Epithelial cell of proximal tubule (primary cell): Measurements from ENCODE around the gene SASH3. TPM values are rescaled to one million over a fixed set of nuclear protein-coding genes. Genes with fewer than 3 reads are reported as not detected.
A peak's percentile ranks its signal among the peaks of the same experiment; 100 is the strongest.

Source experiments
- DNase-seq: peaks from one replicate; pipeline ENCODE4 v3.0.0-alpha.2; 2011; ENCODE audit warnings: low read depth
- H3K4me3 ChIP-seq: 2 replicates; pipeline ENCODE4 v1.5.1; 2011; ENCODE audit warnings: low read depth, mild to moderate bottlenecking, low read length
- total RNA-seq: library from RNA; depleted of rRNA; stranded (reverse); fragments of >200 nt; gene quantifications from 2 replicates; pipeline ENCODE4 v1.2.3, GENCODE V29; 2015
- TF ChIP-seq, protein P1 (sequence below): conservative IDR thresholded peaks from 2 replicates; pipeline ENCODE4 v1.5.1; 2012; ENCODE audit warnings: low read depth, mild to moderate bottlenecking, low read length

Gene SASH3
- total RNA-seq, 1 donor from 2014 or later, result not detected

DNA sequence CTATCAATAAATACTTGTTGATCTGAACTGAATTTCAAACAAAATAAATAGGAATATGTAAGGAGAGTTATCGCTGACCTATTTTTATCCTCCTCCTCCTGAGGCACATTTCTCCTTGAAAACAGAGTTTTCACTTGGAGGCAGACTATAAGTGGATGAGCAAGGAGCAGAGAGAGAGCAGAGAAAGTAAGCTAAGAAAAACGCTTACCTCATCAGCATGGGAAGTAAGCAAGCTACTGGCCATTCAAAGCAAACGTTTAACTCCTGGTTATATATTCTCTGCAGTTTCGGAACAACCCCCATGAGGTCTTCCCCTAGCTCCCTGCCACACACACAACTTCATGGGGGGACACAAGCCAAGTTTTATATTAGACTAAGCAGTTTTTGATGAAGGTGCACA is 50.7 kb downstream of the SASH3 start:
- DNase-seq, result no peak
- TF ChIP-seq, protein P1, sequence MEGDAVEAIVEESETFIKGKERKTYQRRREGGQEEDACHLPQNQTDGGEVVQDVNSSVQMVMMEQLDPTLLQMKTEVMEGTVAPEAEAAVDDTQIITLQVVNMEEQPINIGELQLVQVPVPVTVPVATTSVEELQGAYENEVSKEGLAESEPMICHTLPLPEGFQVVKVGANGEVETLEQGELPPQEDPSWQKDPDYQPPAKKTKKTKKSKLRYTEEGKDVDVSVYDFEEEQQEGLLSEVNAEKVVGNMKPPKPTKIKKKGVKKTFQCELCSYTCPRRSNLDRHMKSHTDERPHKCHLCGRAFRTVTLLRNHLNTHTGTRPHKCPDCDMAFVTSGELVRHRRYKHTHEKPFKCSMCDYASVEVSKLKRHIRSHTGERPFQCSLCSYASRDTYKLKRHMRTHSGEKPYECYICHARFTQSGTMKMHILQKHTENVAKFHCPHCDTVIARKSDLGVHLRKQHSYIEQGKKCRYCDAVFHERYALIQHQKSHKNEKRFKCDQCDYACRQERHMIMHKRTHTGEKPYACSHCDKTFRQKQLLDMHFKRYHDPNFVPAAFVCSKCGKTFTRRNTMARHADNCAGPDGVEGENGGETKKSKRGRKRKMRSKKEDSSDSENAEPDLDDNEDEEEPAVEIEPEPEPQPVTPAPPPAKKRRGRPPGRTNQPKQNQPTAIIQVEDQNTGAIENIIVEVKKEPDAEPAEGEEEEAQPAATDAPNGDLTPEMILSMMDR, result no peak
- no peak overlapping the region for H3K4me3 ChIP-seq

DNA sequence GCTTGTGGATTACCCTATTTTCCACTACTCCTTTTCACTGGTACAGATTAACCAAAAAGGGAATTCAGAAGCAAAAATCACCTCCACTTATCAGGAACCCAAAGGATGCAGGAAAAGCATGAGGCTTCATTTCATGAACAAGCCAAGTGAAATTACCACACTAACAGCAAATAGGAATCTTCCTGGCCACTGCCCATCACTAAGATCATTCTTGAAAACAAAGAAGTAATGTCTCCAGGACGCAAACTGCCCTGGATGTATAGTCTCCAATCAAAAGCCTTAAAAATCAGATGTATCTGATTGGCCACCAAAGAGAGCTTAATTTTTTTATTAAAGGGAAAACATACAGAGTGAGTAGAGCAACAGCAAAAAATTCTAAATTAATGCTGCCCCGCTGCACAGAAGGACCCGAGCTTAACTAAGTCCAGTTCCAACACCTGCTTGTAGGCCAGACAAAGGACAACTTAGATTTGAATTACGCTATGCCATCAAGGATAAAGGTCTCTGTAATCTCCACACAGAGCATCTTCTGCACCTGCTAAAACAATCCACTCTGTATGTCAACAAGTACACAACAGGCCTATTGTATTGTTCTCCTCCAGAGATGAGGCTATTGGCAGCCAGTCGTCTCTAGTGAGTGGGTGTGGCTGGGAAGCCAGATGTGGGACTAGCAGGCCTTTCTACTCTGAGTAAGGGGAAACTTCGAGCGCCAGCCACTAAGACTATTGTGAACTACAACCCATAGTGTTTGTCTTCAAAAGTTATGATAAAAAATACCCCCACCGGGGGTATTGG is 51.5 kb downstream of the SASH3 start:
- TF ChIP-seq, protein P1, result no peak
- no peak overlapping the region for H3K4me3 ChIP-seq
- no peak for DNase-seq

DNA sequence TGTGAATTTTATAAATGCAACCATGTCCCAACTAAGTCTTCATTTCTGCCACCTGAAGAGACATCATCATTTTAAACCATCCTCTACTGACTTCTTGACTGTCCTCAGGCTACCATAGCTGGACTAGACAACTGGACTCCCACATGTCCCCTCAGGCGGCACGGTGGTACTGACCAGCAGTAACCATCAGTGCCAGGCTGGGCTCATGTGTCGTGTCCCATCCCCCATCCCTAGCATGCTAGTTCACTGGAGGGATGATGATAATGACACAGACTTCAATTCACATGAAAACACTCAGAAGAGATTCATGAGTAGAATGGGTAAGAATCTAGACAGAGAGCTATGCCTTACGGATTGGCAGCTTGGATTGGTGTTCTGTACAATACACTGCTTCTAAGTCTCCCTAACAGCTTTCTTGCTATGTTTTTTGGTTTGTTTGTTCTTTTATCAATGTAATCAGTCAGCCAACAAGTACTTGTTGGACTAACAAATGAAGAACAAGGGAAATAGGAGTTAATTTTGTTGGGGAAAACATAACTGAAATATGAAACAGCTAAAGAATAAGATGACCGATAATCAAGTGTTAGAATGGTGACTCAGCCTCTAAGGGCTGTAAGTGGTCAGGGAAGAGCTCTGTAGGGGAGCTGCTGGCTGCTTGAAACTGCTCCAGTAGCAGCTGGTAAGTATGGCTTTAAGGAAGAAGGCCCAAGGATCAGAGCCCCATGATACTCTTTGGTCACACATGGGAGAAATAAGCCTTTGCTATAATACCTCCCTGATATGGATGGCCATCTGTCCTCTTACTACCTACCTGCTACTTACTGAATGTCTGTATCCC is 53.6 kb downstream of the SASH3 start:
- TF ChIP-seq, protein P1, result no peak
- DNase-seq, result no peak
- H3K4me3 ChIP-seq, result no peak overlapping the region

DNA sequence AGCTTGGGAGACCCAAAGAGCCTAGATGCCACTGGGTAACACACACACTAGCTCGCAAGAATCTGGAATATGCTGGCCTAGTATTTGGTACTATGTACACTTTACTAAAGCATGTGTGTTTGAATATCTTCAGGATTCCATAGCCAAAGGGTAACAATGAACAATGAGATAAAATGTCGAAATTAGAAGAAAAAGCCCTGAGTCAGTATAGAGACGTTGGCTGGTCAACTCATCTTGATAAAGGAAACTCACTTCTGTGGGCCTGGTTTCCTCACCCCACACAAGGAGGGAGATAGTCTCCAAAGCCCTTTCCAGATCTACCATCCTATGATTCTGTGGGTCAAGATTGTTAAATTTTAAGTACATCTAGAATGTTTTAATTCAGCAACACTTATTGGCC is 57.1 kb downstream of the SASH3 start:
- TF ChIP-seq, protein P1, result no peak
- DNase-seq, result no peak
- H3K4me3 ChIP-seq, result no peak overlapping the region

DNA sequence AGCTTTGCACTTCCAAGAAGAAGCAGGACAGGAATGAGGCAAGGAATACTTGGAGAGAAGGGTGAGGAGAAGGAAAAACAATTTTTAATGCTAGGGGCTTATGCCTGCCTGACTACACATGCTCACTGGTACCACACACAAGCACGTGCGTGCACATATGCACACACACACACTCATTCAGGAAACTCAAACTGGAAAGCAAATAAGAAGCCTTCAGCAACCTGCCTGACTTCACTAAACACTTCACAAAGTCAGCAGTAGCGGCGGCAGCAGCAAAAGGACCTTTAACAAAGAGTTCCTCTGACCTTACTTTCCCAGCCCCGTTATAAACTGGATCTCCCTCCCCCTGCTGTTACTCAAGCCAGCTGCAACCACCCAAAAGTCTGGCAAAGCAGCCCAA is 60.6 kb downstream of the SASH3 start:
- H3K4me3 ChIP-seq, result no peak overlapping the region
- DNase-seq, result no peak
- TF ChIP-seq, protein P1, result no peak

DNA sequence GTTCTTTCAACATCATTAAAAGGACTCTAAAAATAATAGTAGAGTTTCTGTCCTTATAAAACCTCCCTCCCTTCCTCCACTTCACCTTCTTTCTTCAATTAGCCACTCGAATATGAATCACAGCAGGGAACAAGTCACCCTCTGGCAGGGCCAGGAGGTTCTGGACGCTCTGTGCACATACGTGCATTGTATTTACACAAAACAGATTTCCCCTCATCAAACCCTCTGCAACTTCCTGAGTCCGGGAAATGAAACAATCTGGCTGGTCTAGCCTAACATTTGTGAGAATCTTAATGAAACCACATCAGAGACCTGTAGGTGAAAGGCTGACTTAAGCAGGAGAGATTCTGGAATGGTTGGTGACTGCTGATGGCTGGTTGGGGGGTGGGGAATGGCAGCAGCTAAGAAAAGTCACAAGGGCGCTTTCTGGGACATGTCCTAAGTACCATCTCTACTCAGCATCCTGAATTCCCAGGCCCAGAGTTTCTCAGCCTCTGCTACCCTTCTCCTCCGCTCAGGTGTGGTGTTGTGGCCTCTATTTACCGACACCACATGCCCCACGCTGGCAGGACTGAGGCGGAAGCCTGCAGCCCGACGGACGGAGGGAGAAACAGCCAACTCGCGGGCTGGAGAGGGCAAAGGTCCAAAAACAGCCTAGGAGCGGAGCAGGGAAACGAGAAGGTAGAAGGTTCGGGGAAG is 62.9 kb downstream of the SASH3 start:
- TF ChIP-seq, protein P1, result no peak
- peak overlapping the region; percentile 77 for H3K4me3 ChIP-seq
- no peak for DNase-seq
